Esophagus muscularis mucosa (tissue), 4 donors: ENCODE results near the gene NUP210L. TPM values are rescaled to one million over a fixed set of nuclear protein-coding genes. Genes with fewer than 3 reads are reported as not detected.

ENCODE experiments used
- DNase-seq: peaks from one replicate; pipeline ENCODE4 v3.0.0-alpha.2; 2017; ENCODE audit errors: extremely low spot score
- H3K27ac ChIP-seq, 4 donors: fragments of 200-600 bp; sonication (generic); replicated peaks in 1 of 4; 1 replicate in 3 of 4; 2 replicates in 1 of 4; pipeline ENCODE4 v1.5.1; 2016 to 2019; ENCODE audit warnings: mild to moderate bottlenecking in 1 of 4
- H3K27me3 ChIP-seq, 4 donors: fragments of 200-600 bp; sonication (generic); one replicate each; pipeline versions ENCODE4 v1.5.1 to v1.6.0; 2016 to 2019
- H3K36me3 ChIP-seq, 4 donors: fragments of 200-600 bp; sonication (generic); one replicate each; pipeline ENCODE4 v1.5.1; 2016 to 2019
- H3K4me1 ChIP-seq, 4 donors: fragments of 200-600 bp; sonication (generic); one replicate each; pipeline ENCODE4 v1.5.1; 2016 to 2019
- H3K4me3 ChIP-seq, 4 donors: fragments of 200-600 bp; sonication (generic); 1 replicate in 2 of 4; 2 replicates in 2 of 4; pipeline ENCODE4 v1.5.1; 2016 to 2019; ENCODE audit warnings: mild to moderate bottlenecking in 4 of 4, moderate library complexity in 1 of 4
- H3K9me3 ChIP-seq, 4 donors: fragments of 200-600 bp; sonication (generic); 1 replicate in 3 of 4; 2 replicates in 1 of 4; pipeline ENCODE4 v1.5.1; 2016 to 2019
- EP300 ChIP-seq: sonication (generic); formaldehyde crosslinking; IDR thresholded peaks from one replicate; pipeline ENCODE4 v1.6.1; 2017; ENCODE audit warnings: antibody characterized with exemption
- POLR2A ChIP-seq: fragments of 450-650 bp; IDR thresholded peaks from one replicate; pipeline ENCODE4 v1.6.1; 2017; ENCODE audit warnings: antibody characterized with exemption, moderate library complexity, mild to moderate bottlenecking, low read depth
- POLR2AphosphoS5 ChIP-seq, 2 donors: sonication (generic); formaldehyde crosslinking; IDR thresholded peaks; one replicate each; pipeline ENCODE4 v1.6.1; 2017; ENCODE audit warnings: antibody characterized with exemption in 2 of 2
- WGBS: methylation state at CpG from one replicate; pipeline ENCODE4 v1.1.5; 2018; 5-methylcytosine and 5-hydroxymethylcytosine counted together
- intact Hi-C: fragments of 100-400 bp; cut with DNase I; formaldehyde crosslinking; loops from one replicate; pipeline ENCODE4 v1.15.1; 2023
- total RNA-seq, 4 donors: library from RNA; depleted of rRNA; stranded (reverse); fragments of >200 nt; gene quantifications; one replicate each; pipeline versions ENCODE4 v1.1.0 to v1.2.1, GENCODE V29; 2016
- TF ChIP-seq, protein P1 (sequence below), 3 experiments: fragments of 200-600 bp in 2 of 3; fragments of 450-650 bp in 1 of 3; sonication (generic) in 2 of 3; IDR thresholded peaks; one replicate each; pipeline ENCODE4 v1.5.1; 2017 to 2019; ENCODE audit warnings: antibody characterized with exemption in 3 of 3, mild to moderate bottlenecking in 2 of 3, moderate library complexity in 1 of 3

Gene NUP210L
- total RNA-seq, 4 donors from 2014 or later: not detected

DNA sequence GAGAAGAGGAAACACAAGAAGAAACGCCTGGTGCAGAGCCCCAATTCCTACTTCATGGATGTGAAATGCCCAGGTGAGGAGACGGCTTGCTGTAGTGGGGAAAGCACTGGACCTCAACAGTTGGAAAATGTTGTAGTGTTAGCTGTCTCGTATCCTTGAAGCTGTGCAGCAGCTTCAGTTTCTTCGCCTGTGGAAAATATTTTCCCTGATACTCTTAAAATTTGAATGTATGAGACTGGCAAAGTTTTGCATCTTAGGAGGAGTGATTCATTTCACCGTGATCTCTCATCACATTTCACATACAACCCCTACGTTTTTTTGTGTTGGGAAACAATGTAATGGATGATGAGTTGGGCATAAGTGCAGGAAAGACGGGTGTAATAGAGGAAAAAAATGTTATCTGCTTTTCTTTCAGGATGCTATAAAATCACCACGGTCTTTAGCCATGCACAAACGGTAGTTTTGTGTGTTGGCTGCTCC is 163.7 kb downstream of the NUP210L start:
- Histone ChIP-seq H3K36me3 (peaks cover 24 to 47% (median 42%) of the 10 kb centered on the region in 4 donors), H3K4me3 (peak overlapping the region; percentile 85 to 94 (median 87)), H3K27me3 (no peaks in the 10 kb centered on the region), H3K9me3 (no peaks in the 10 kb centered on the region), H3K4me1 (peaks cover 35 to 58% (median 55%) of the 10 kb centered on the region in 4 donors), H3K27ac (peak overlapping the region; percentile 91 to 97 (median 95))
- TF ChIP-seq POLR2AphosphoS5 (IDR thresholded peaks at IDR 0.05) (no peak), EP300 (no peak), POLR2A (no peak)
- TF ChIP-seq, protein P1, sequence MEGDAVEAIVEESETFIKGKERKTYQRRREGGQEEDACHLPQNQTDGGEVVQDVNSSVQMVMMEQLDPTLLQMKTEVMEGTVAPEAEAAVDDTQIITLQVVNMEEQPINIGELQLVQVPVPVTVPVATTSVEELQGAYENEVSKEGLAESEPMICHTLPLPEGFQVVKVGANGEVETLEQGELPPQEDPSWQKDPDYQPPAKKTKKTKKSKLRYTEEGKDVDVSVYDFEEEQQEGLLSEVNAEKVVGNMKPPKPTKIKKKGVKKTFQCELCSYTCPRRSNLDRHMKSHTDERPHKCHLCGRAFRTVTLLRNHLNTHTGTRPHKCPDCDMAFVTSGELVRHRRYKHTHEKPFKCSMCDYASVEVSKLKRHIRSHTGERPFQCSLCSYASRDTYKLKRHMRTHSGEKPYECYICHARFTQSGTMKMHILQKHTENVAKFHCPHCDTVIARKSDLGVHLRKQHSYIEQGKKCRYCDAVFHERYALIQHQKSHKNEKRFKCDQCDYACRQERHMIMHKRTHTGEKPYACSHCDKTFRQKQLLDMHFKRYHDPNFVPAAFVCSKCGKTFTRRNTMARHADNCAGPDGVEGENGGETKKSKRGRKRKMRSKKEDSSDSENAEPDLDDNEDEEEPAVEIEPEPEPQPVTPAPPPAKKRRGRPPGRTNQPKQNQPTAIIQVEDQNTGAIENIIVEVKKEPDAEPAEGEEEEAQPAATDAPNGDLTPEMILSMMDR (IDR thresholded peaks at IDR 0.05): no peak
- no peak for DNase-seq
- intact Hi-C loops: loop anchor here (5.0 kb wide), 1 partner anchor 191 kb away; no protein-coding TSS in a partner anchor
- 17% methylated on average over 9 of the region's 9 CpGs for whole genome bisulfite sequencing

DNA sequence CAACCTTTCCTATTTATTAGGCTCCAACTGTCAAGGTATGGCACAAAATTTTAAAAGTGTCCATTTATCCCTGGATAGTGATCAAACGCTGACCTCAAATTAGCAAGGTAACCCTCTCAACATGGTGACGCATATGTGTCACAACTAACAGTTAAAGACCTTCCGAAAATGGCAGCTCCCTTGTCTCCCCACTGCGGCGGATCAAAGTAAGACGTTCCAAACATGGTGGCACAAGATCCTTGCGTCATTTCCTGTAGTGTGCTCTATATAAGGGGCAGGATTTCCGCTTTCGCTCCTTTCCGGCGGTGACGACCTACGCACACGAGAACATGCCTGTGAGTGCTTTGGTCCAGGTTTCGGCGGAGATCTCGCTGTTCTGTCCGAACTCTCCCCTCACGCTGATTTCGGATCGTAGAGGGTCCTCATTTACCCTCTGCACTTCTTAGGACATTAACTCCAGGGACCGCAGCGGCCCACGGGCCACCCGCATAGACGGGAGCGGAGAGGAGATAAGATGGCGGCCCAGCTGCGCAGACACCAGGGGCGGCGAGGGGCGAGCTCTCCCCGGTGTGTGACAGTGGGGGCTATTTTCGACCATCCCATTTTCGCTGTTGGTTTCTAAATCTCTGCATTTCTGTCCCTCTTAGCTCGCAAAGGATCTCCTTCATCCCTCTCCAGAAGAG is 164.3 kb downstream of the NUP210L start, which contains the start of gene RPS27:
Gene RPS27 (plus strand): TSS at position 295 of the 683 bp plus-strand sequence. CDS start 35 bp downstream, at position 330.
- peak; percentile 98 for DNase-seq
- TF ChIP-seq EP300: no peak
- TF ChIP-seq POLR2A: peak; percentile 99
- TF ChIP-seq, protein P1 (IDR thresholded peaks at IDR 0.05): no peak
- peak; percentile 100 for TF ChIP-seq POLR2AphosphoS5 (IDR thresholded peaks at IDR 0.05)
- H3K4me3 ChIP-seq: peak within 1 kb of the TSS; percentile 85 to 94 (median 87)
- no peaks in the 10 kb centered on the region for H3K9me3 ChIP-seq
- peak within 1 kb of the TSS; percentile 91 to 97 (median 95) for H3K27ac ChIP-seq
- intact Hi-C loops: loop anchor here (5.0 kb wide), 1 partner anchor 192 kb away; no protein-coding TSS in a partner anchor
- peaks cover 35 to 58% (median 56%) of the 10 kb centered on the region in 4 donors for H3K4me1 ChIP-seq
- WGBS: 1% methylated on average over 25 of the region's 36 CpGs
- peaks cover 24 to 44% (median 39%) of the 10 kb centered on the region in 4 donors for H3K36me3 ChIP-seq
- H3K27me3 ChIP-seq: no peaks in the 10 kb centered on the region

DNA sequence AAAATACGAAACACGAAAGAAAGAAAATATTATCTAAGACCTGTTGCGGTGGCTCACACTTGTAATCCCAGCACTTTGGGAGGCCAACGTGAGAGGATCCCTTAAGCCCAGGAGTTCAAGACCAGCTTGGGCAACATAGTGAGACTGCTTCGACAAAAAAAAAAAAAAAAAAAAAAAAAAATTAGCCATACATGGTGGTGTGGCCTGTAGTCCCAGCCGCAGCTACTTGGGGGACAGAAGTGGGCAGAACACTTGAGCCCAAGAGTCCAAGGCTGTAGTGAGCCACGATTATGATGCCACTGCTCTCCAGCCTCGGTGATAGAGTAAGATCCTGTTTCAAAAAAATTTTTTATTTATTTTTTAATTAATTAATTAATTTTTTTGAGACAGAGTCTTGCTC is 167.3 kb downstream of the NUP210L start:
- TF ChIP-seq, protein P1 (IDR thresholded peaks at IDR 0.05): no peak
- no peak for TF ChIP-seq POLR2A
- no peak for TF ChIP-seq POLR2AphosphoS5 (IDR thresholded peaks at IDR 0.05)
- no peak for TF ChIP-seq EP300
- Histone ChIP-seq H3K27ac (peak overlapping the region in 3 of 4 donors; percentile 83 to 89 (median 87)), H3K4me1 (peaks cover 32 to 54% (median 52%) of the 10 kb centered on the region in 4 donors), H3K36me3 (peaks cover 10 to 20% (median 19%) of the 10 kb centered on the region in 4 donors), H3K9me3 (no peaks in the 10 kb centered on the region), H3K27me3 (no peaks in the 10 kb centered on the region), H3K4me3 (no peak overlapping the region)
- intact Hi-C loops: loop anchor here (2.0 to 5.0 kb wide), 3 partner anchors 40 to 310 kb away; partner anchors contain the start of genes DENND4B and NPR1
- WGBS: 91% methylated on average over 8 of the region's 8 CpGs
- DNase-seq: no peak

DNA sequence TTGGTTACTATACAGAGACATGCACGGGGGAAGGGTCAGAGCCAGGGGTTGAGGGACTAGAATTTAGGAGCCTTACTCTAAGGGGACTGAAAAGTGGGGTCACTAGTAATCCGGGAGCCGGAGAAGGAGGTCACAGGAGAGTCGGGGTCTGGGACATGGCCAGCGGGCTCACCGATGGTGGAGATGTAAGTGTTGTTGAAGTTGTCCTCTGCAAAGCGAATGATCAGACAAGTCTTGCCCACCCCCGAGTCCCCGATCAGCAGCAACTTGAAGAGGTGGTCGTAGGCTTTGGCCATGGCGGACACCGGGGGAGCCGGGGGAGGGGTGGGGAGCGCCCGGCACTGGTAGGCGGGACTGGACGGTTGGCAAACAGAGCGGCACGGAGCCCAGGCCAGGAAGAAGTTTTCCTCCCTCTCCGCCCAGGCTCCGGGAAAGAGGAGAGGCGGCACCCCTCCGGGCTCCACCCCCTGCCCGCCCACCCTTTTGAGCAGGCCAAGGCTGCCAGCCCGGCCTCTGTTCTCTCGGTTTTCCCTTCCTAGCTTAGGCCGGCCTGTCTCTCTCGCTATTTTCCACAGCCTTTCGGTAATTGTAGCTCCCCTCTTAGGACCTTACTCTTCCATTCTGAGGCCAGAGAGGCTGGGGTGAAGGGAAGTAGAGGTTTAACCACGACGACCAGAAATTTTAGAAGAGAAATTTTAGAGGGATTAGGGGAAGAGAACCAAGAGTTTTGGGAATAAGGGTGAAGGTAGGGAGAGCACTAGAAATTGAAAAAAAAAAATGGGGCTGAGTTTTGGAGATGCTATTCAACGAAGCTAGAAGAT is 168.7 kb downstream of the NUP210L start, which contains the start of gene RAB13:
Gene RAB13 (minus strand): TSS at position 399 of the 821 bp plus-strand sequence. CDS start 103 bp downstream, at position 296.
- H3K36me3 ChIP-seq: peaks cover 4 to 23% (median 15%) of the 10 kb centered on the region in 4 donors

More for the DNA sequence above, 168.7 kb downstream of the NUP210L start, which contains the start of gene RAB13:
- Histone ChIP-seq H3K27me3 (no peaks in the 10 kb centered on the region), H3K4me1 (peaks cover 18 to 39% (median 37%) of the 10 kb centered on the region in 4 donors), H3K9me3 (no peaks in the 10 kb centered on the region), H3K4me3 (peak within 1 kb of the TSS; percentile 61 to 71 (median 64)), H3K27ac (peak within 1 kb of the TSS; percentile 83 to 91 (median 88))
- TF ChIP-seq POLR2AphosphoS5 (IDR thresholded peaks at IDR 0.05) (peak; percentile 72 to 84), EP300 (no peak)
- peak; percentile 98 for DNase-seq
- 2% methylated on average over 27 of the region's 32 CpGs for WGBS
- intact Hi-C loops: loop anchor here (2.0 to 5.0 kb wide), 3 partner anchors 39 to 309 kb away; partner anchors contain the start of genes DENND4B and NPR1
